ENCODE data around the gene KIF1A.

GRCh38 chr2:240818293-240819125 is 1.5 kb downstream of the KIF1A start:
- TF ChIP-seq NR1H2 (CRISPR knock-in tag; IDR thresholded peaks at IDR 0.05), result no peak
- no peak for TF ChIP-seq CTCF (IDR thresholded peaks at IDR 0.05)
- no peak for TF ChIP-seq ZNF671 (CRISPR knock-in tag; IDR thresholded peaks at IDR 0.05)
- no peak for TF ChIP-seq AFF4 (CRISPR knock-in tag; IDR thresholded peaks at IDR 0.05; ENCODE audit: borderline replicate concordance)
- TF ChIP-seq USF1 (CRISPR knock-in tag; IDR thresholded peaks at IDR 0.05), result no peak
- TF ChIP-seq GABPB1 (CRISPR knock-in tag; IDR thresholded peaks at IDR 0.05), result no peak
- no peak for TF ChIP-seq ATF6 (CRISPR knock-in tag; IDR thresholded peaks at IDR 0.05)
- TF ChIP-seq CREB1 (CRISPR knock-in tag; IDR thresholded peaks at IDR 0.05), result no peak
